ENCODE measurements around the gene VEGFA. TPM values are rescaled to one million over a fixed set of nuclear protein-coding genes. Genes with fewer than 3 reads are reported as not detected.
A peak's percentile ranks its signal among the peaks of the same experiment; 100 is the strongest.

The VEGFA gene
- total RNA-seq, 2 donors from 2014 or later: 113 to 216 TPM

DNA sequence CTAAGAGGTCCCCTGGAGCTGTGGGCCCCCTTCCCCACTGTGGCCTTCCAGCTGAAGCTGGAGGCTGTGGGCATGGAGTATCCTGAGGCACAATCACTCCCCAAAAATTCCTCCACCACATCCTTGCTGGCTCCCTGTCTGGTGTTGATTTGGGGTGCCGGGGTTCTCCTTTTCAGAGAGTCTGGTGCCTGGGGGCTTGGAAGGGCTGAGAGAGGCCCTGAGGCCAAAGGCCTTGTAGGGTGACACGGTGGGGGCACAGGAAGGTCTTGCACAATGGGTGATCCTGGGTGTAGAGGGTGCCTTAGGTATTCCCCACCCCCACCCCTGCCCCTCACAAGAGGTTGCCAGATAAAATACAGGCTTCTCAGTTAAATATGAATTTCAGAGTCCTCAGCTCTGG is 33.2 kb upstream of the VEGFA start:
- TF ChIP-seq, protein P1, sequence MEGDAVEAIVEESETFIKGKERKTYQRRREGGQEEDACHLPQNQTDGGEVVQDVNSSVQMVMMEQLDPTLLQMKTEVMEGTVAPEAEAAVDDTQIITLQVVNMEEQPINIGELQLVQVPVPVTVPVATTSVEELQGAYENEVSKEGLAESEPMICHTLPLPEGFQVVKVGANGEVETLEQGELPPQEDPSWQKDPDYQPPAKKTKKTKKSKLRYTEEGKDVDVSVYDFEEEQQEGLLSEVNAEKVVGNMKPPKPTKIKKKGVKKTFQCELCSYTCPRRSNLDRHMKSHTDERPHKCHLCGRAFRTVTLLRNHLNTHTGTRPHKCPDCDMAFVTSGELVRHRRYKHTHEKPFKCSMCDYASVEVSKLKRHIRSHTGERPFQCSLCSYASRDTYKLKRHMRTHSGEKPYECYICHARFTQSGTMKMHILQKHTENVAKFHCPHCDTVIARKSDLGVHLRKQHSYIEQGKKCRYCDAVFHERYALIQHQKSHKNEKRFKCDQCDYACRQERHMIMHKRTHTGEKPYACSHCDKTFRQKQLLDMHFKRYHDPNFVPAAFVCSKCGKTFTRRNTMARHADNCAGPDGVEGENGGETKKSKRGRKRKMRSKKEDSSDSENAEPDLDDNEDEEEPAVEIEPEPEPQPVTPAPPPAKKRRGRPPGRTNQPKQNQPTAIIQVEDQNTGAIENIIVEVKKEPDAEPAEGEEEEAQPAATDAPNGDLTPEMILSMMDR (IDR thresholded peaks at IDR 0.05): no peak
- Histone ChIP-seq H3K9me3 (no peaks in the 10 kb centered on the region), H3K36me3 (no peaks in the 10 kb centered on the region), H3K4me3 (no peak overlapping the region), H3K27me3 (no peaks in the 10 kb centered on the region), H3K4me1 (no peaks in the 10 kb centered on the region), H3K27ac (no peak overlapping the region), H3K9ac (ENCODE audit: low read depth in 2 of 2, low read length in 2 of 2) (no peak overlapping the region)
- DNase-seq: no peak
- intact Hi-C loops (cut with DNase I): no loop called here

DNA sequence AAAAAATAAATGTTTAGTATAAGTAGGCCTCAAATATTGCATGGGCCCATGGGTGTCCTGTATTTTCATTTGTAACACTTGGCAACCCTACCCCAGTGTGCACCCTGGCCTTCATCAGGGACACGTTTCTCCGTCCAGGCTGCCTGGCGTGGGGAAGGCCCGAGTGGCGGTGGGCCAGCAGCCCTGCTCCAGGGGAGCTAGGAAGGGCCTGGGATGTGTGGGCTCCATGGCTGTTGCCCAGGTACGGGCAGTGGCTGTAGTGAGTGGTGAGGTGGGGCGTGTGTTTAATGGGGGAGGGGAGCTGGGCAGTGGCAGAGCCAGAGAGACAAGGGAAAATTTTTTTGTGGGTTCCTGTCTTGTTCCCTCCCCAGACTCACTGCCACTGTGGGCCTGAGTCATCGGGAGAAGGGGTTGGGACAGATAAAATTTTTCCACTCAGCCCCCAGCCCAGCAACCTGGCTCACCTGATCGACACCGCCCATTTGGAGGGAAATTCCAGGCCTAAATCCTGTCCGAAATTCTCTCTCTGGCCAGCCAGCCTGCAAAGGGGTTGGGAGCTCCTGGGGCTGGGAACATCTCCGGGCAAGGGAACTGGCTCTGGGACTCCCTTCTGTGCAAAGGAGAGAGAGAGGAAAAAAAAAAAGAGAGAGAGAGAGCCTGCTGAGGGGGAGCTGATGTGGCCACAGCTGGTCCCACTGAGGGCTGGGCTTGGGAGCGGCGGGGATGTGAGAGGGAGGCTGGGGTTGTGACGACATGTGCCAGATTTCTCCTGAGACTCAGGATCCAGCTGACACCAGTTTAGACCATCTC is 32.5 kb upstream of the VEGFA start:
- intact Hi-C loops (cut with DNase I): no loop called here
- TF ChIP-seq, protein P1 (IDR thresholded peaks at IDR 0.05): no peak
- H3K9ac ChIP-seq (ENCODE audit: low read depth in 2 of 2, low read length in 2 of 2): no peak overlapping the region
- DNase-seq: no peak
- no peak overlapping the region for H3K27ac ChIP-seq
- H3K4me3 ChIP-seq: no peak overlapping the region
- H3K36me3 ChIP-seq: no peaks in the 10 kb centered on the region
- no peaks in the 10 kb centered on the region for H3K27me3 ChIP-seq
- no peaks in the 10 kb centered on the region for H3K4me1 ChIP-seq
- no peaks in the 10 kb centered on the region for H3K9me3 ChIP-seq

DNA sequence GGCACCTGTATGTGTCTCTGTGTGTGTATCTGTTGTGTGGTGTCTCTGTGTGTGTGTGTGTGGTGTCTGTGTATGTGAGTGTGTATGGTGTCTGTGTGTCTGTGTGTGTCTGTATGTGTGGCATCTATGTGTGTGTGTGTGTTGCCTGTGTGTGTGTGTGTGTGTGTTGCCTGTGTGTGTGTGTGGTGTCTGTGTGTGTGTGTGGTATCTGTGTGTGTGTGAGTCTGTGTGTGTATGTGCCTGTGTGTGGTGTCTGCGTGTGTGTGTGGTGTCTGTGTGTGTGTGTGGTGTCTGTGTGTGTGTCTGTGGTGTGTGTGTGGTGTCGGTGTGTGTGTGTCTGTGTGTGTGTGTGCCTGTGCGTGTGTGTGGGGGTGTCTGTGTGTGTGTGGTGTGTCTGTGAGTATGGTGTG is 31.7 kb upstream of the VEGFA start:
- Histone ChIP-seq H3K27me3 (no peaks in the 10 kb centered on the region), H3K9me3 (no peaks in the 10 kb centered on the region), H3K4me3 (no peak overlapping the region), H3K9ac (ENCODE audit: low read depth in 2 of 2, low read length in 2 of 2) (no peak overlapping the region), H3K36me3 (no peaks in the 10 kb centered on the region), H3K4me1 (no peaks in the 10 kb centered on the region), H3K27ac (no peak overlapping the region)
- no peak for DNase-seq
- TF ChIP-seq, protein P1 (IDR thresholded peaks at IDR 0.05): no peak
- intact Hi-C loops (cut with DNase I): no loop called here

DNA sequence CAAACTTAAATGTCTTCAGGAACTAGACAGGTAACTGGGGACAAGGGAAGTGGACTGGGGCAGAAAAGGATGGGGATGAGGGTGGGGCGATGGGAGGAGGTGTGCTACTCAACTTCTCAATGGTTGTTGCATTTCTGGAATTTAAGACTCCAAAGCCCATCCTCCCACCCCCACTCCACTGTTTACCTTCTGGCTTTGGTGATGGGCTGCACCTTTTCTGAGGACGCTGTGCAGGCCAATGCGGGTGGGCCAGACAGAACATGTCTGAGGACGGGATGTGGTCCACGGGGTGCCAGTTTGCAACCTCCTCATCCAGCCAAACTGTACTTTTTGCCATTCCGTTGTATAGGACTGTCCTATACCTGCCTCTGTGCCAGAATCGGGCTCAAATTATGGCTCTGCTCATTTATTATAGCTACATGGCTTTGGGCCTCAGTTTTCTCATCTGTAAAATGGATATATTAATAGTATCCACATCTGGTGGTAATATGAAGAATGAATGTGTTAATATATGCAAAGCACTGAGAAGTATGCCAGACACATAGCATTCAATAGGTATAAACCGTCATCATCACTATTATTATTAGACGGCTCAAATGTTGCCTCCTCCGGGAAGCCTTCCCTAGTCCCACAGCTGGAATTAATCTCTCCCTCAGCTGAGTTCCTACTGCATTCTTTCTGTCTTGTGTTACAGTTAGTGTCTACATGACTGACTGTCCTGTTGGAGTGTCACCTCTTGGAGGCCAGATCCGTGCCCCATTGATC is 31.0 kb upstream of the VEGFA start:
- TF ChIP-seq, protein P1 (IDR thresholded peaks at IDR 0.05): no peak
- H3K27ac ChIP-seq: no peak overlapping the region
- H3K9ac ChIP-seq (ENCODE audit: low read depth in 2 of 2, low read length in 2 of 2): no peak overlapping the region
- no peaks in the 10 kb centered on the region for H3K36me3 ChIP-seq
- H3K9me3 ChIP-seq: no peaks in the 10 kb centered on the region
- no peaks in the 10 kb centered on the region for H3K4me1 ChIP-seq
- H3K4me3 ChIP-seq: no peak overlapping the region
- H3K27me3 ChIP-seq: no peaks in the 10 kb centered on the region
- DNase-seq: no peak
- intact Hi-C loops (cut with DNase I): no loop called here

DNA sequence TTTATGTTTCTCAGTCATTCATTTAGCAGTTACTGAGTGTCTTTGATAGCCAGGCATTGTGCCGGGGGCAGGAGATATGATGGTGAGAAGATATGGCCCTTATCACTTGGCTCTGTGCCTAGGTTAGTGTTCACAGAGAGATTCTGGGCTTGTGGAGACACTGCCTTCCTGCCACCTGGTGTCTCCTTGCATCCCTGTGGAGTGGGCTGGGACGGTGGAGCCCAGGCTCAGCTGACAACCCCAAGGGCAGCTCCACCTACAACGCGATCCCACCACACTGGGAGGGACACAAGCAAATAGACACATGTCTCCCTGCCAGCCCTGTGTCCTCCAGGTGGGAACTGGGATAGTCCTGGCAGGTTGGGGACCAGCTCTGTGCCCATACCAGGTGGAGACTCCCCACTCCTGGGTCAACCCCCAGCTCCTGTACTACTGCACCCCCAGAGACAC is 30.3 kb upstream of the VEGFA start:
- H3K36me3 ChIP-seq: no peaks in the 10 kb centered on the region
- H3K27me3 ChIP-seq: no peaks in the 10 kb centered on the region
- no peaks in the 10 kb centered on the region for H3K9me3 ChIP-seq
- intact Hi-C loops (cut with DNase I): no loop called here
- no peak overlapping the region for H3K9ac ChIP-seq (ENCODE audit: low read depth in 2 of 2, low read length in 2 of 2)
- TF ChIP-seq, protein P1 (IDR thresholded peaks at IDR 0.05): no peak
- no peaks in the 10 kb centered on the region for H3K4me1 ChIP-seq
- DNase-seq: peak; percentile 72
- H3K27ac ChIP-seq: no peak overlapping the region
- H3K4me3 ChIP-seq: no peak overlapping the region

All from colonic mucosa (tissue), 4 donors.